Common myeloid progenitor, CD34-positive (primary cell): ENCODE results near the gene MOB3C.

Source experiments
- CTCF ChIA-PET: fragments of 350-600 bp; sonication (Branson Sonifier 250); formaldehyde crosslinking; loops from one replicate; lab custom pipeline; 2021; ENCODE audit warnings: antibody characterized with exemption; lab: Charles Lee
- POLR2A ChIA-PET: fragments of 350-600 bp; sonication (Branson Sonifier 250); formaldehyde crosslinking; loops from one replicate; lab custom pipeline; 2021; ENCODE audit warnings: antibody characterized with exemption; lab: Charles Lee
- DNase-seq, 3 donors: peaks; one replicate each; pipeline versions ENCODE4 v3.0.0 to v3.0.0-alpha.2; 2013
- H3K27ac ChIP-seq, 2 experiments: 1 replicate in 1 of 2; 2 replicates in 1 of 2; pipeline ENCODE4 v1.7.0; 2013; ENCODE audit warnings: inconsistent platforms in 2 of 2, low read length in 2 of 2, mild to moderate bottlenecking in 2 of 2, low read depth in 1 of 2, moderate library complexity in 1 of 2; ENCODE audit not compliant: severe bottlenecking in 2 of 2, insufficient read depth in 1 of 2, poor library complexity in 1 of 2
- H3K27me3 ChIP-seq, 5 experiments: replicated peaks in 2 of 5; 1 replicate in 3 of 5; 2 replicates in 2 of 5; pipeline versions ENCODE4 v1.6.1 to v1.7.0; 2013; ENCODE audit warnings: low read length in 4 of 5, mild to moderate bottlenecking in 2 of 5, moderate library complexity in 2 of 5, inconsistent platforms in 1 of 5; ENCODE audit not compliant: insufficient read depth in 5 of 5, control insufficient read depth in 4 of 5
- H3K36me3 ChIP-seq, 4 experiments: 1 replicate in 2 of 4; 2 replicates in 2 of 4; pipeline versions ENCODE4 v1.6.1 to v1.7.0; 2013; ENCODE audit warnings: low read length in 3 of 4, control low read depth in 1 of 4, mild to moderate bottlenecking in 1 of 4; ENCODE audit not compliant: control insufficient read depth in 4 of 4, insufficient read depth in 4 of 4
- H3K4me1 ChIP-seq, 4 experiments: 1 replicate in 3 of 4; 2 replicates in 1 of 4; pipeline versions ENCODE4 v1.6.1 to v1.7.1; 2013; ENCODE audit warnings: low read length in 3 of 4, mild to moderate bottlenecking in 3 of 4, control low read depth in 1 of 4, inconsistent platforms in 1 of 4, moderate library complexity in 1 of 4; ENCODE audit not compliant: control insufficient read depth in 4 of 4, insufficient read depth in 4 of 4; ENCODE audit errors: control extremely low read depth in 1 of 4
- H3K4me3 ChIP-seq, 7 experiments: 1 replicate in 4 of 7; 2 replicates in 3 of 7; pipeline versions ENCODE4 v1.5.1 to v1.7.0; 2013; ENCODE audit warnings: mild to moderate bottlenecking in 7 of 7, low read length in 6 of 7, moderate library complexity in 6 of 7, inconsistent platforms in 2 of 7, low read depth in 2 of 7, control low read depth in 1 of 7; ENCODE audit not compliant: insufficient read depth in 4 of 7, control insufficient read depth in 1 of 7; ENCODE audit errors: extremely low read depth in 1 of 7
- H3K9me3 ChIP-seq, 5 experiments: 1 replicate in 4 of 5; 2 replicates in 1 of 5; pipeline versions ENCODE4 v1.6.1 to v1.7.1; 2013; ENCODE audit warnings: low read length in 4 of 5, mild to moderate bottlenecking in 2 of 5, inconsistent platforms in 1 of 5, low read depth in 1 of 5, moderate library complexity in 1 of 5; ENCODE audit not compliant: control insufficient read depth in 4 of 5, insufficient read depth in 2 of 5; ENCODE audit errors: control extremely low read depth in 1 of 5
- WGBS: methylation state at CpG from one replicate; pipeline ENCODE4 v1.1.5; 2013; ENCODE audit not compliant: insufficient coverage; 5-methylcytosine and 5-hydroxymethylcytosine counted together

MOB3C gene

GRCh38 chr1:46611691-46612221 lies 4.9 kb downstream of the MOB3C start:
- H3K4me1 ChIP-seq: peaks cover 3 to 49% (median 37%) of the 10 kb centered on the region in 4 experiments
- no peaks in the 10 kb centered on the region for H3K27me3 ChIP-seq
- H3K36me3 ChIP-seq: peaks cover 5 to 34% (median 15%) of the 10 kb centered on the region in 4 experiments
- WGBS: 78% methylated on average over 5 of the region's 7 CpGs
- no peak overlapping the region for H3K27ac ChIP-seq
- H3K4me3 ChIP-seq: no peak overlapping the region
- ChIA-PET CTCF (no interaction called here), POLR2A (no interaction called here)
- DNase-seq: peak; percentile 36 to 74 (median 62)
- no peaks in the 10 kb centered on the region for H3K9me3 ChIP-seq

- peaks cover 5 to 28% (median 15%) of the 10 kb centered on the region in 4 experiments for H3K36me3 ChIP-seq
- no peaks in the 10 kb centered on the region for H3K9me3 ChIP-seq
- DNase-seq: no peak
- CTCF ChIA-PET: interaction anchor here (1.6 to 2.5 kb wide), 2 partner anchors 9 to 117 kb away, joined by 3 to 12 read pairs; partner anchors contain the start of gene MOB3C
- no peaks in the 10 kb centered on the region for H3K27me3 ChIP-seq
- WGBS: 100% methylated on average over 7 of the region's 7 CpGs
- H3K4me1 ChIP-seq: peaks cover 8 to 46% (median 33%) of the 10 kb centered on the region in 4 experiments
- H3K27ac ChIP-seq: no peak overlapping the region
- POLR2A ChIA-PET: no interaction called here
- H3K4me3 ChIP-seq: no peak overlapping the region
Measured at GRCh38 chr1:46607345-46608130, 9.1 kb downstream of the MOB3C start.

DNA sequence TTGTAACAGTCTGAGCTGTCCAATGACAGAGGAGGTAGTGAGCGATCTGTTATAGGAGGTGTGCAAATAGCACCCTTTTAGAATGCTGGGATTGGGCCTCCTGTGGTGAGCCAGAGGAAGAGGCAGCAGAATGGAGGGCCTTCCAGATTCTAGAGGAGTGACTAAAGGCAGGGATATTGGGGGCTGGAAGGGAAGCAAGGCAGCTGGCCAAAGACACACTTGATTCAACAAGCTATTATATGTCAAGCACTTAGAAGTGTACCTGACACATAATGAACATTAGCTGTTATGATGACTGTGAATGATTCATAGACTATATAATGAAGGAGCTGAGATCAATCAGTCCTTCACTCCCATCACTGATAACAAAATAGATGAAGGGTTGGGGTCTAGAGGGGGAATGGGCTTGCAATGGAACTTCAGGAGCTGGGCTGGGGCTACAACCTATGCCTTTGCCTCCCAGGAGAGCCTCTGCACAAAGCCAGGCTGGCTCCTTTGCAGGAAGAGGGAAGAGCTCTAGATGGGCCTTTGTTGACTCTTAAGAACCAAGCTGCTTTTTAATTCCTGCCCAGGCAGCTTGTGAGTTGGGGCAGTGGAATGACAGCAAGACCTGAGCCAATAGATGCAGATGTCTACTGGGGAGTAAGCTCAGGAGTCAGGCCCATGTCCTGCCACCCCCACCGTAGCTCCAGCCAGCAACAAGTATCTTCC lies 10.2 kb downstream of the MOB3C start:
- CTCF ChIA-PET: interaction anchor here (2.5 kb wide), 1 partner anchor 10 kb away, joined by 12 read pairs; the partner anchor contains the start of gene MOB3C
- peaks cover 8 to 44% (median 29%) of the 10 kb centered on the region in 4 experiments for H3K4me1 ChIP-seq
- POLR2A ChIA-PET: interaction anchor here (1.0 kb wide), 1 partner anchor 17 kb away, joined by 6 read pairs; no protein-coding TSS in a partner anchor
- no peak for DNase-seq
- no peaks in the 10 kb centered on the region for H3K9me3 ChIP-seq
- H3K36me3 ChIP-seq: peaks cover 5 to 23% (median 15%) of the 10 kb centered on the region in 4 experiments
- H3K4me3 ChIP-seq: no peak overlapping the region
- 100% methylated on average over 1 of the region's 2 CpGs for WGBS
- no peak overlapping the region for H3K27ac ChIP-seq
- no peaks in the 10 kb centered on the region for H3K27me3 ChIP-seq

GRCh38 chr1:46605232-46605631 lies 11.4 kb downstream of the MOB3C start:
- POLR2A ChIA-PET: interaction anchor here (0.7 to 1.6 kb wide), 2 partner anchors 9 to 71 kb away, joined by 4 to 6 read pairs; no protein-coding TSS in a partner anchor
- CTCF ChIA-PET: interaction anchor here (0.8 to 2.7 kb wide), 5 partner anchors 12 to 25 kb away, joined by 3 to 15 read pairs (median 5); partner anchors contain the start of gene MOB3C
- peak overlapping the region in 2 of 7 experiments; percentile 19 to 87 for H3K4me3 ChIP-seq
- no peaks in the 10 kb centered on the region for H3K27me3 ChIP-seq
- H3K9me3 ChIP-seq: no peaks in the 10 kb centered on the region
- no CpG with 5 or more reads among the region's 2 CpGs for WGBS
- H3K27ac ChIP-seq: no peak overlapping the region
- H3K4me1 ChIP-seq: peaks cover 8 to 47% (median 29%) of the 10 kb centered on the region in 4 experiments
- peak in 2 of 3 donors; percentile 73 to 75 for DNase-seq
- H3K36me3 ChIP-seq: peaks cover 5 to 23% (median 16%) of the 10 kb centered on the region in 4 experiments

- under 1% methylated on average over 43 of the region's 53 CpGs for WGBS
- Histone ChIP-seq H3K4me3 (peak within 1 kb of the TSS; percentile 86 to 98 (median 90)), H3K9me3 (no peaks in the 10 kb centered on the region), H3K27me3 (no peaks in the 10 kb centered on the region), H3K36me3 (peaks cover 4 to 13% (median 8%) of the 10 kb centered on the region in 4 experiments), H3K4me1 (peaks cover 8 to 58% (median 30%) of the 10 kb centered on the region in 4 experiments), H3K27ac (peak within 1 kb of the TSS in 1 of 2 experiments; percentile 69)
- peak; percentile 93 to 97 (median 95) for DNase-seq
- ChIA-PET POLR2A (interaction anchor here (0.6 to 1.6 kb wide), 3 partner anchors 10 to 609 kb away, joined by 3 to 6 read pairs (median 3); no protein-coding TSS in a partner anchor), CTCF (interaction anchor here (0.9 to 2.7 kb wide), 12 partner anchors 9 to 157 kb away, joined by 3 to 15 read pairs (median 6); partner anchors contain the start of gene MOB3C)
Measured at GRCh38 chr1:46603858-46604549, 12.6 kb downstream of the MOB3C start, which contains the start of gene MKNK1. TSS of gene MKNK1 (minus strand) at chr1:46604268. CDS start at chr1:46583327, 20,941 bp downstream.

GRCh38 chr1:46603481-46603857 lies 13.1 kb downstream of the MOB3C start:
- no peaks in the 10 kb centered on the region for H3K9me3 ChIP-seq
- H3K36me3 ChIP-seq: peaks cover 0 to 8% (median 5%) of the 10 kb centered on the region in 4 experiments
- no peak for DNase-seq
- ChIA-PET POLR2A (no interaction called here), CTCF (interaction anchor here (1.1 to 2.7 kb wide), 12 partner anchors 10 to 157 kb away, joined by 3 to 15 read pairs (median 4); partner anchors contain the start of gene MOB3C)
- WGBS: 0% methylated on average over 1 of the region's 2 CpGs
- H3K27ac ChIP-seq: peak overlapping the region in 1 of 2 experiments; percentile 69
- H3K4me1 ChIP-seq: peaks cover 8 to 58% (median 30%) of the 10 kb centered on the region in 4 experiments
- peak overlapping the region; percentile 86 to 98 (median 90) for H3K4me3 ChIP-seq
- no peaks in the 10 kb centered on the region for H3K27me3 ChIP-seq
